Fibroblast of lung (primary cell): ENCODE measurements around the gene ZNF829.

Experiments
- CTCF ChIP-seq, 2 donors: IDR thresholded peaks in 1 of 2; conservative IDR thresholded peaks in 1 of 2; 1 replicate in 1 of 2; 2 replicates in 1 of 2; pipeline ENCODE4 v1.5.1; 2011 to 2012; ENCODE audit warnings: low read length in 2 of 2, control low read depth in 1 of 2, inconsistent platforms in 1 of 2, low read depth in 1 of 2, mild to moderate bottlenecking in 1 of 2
- EZH2 ChIP-seq: IDR thresholded peaks from 2 replicates; pipeline ENCODE4 v1.5.1; 2012; ENCODE audit warnings: low read length, control low read depth, mild to moderate bottlenecking; ENCODE audit errors: missing control alignments

GRCh38 chr19:36939153-36939552 lies 23.1 kb upstream of the ZNF829 start:
- no peak for TF ChIP-seq CTCF (conservative IDR thresholded peaks at IDR 0.05 in 1 of 2, IDR thresholded peaks at IDR 0.05 in 1 of 2; ENCODE audit: low read depth in 1 of 2, low read length in 2 of 2)
- no peak for TF ChIP-seq EZH2
